HL-60/S4 treated with phorbol 12-myristate 13-acetate at 8.2 ng/mL for 4 days and 3 days (cell line): Measurements from ENCODE around the gene KCNJ13.
"Not testable (repeated sequence)": the region's sequence is repeated elsewhere in the genome, so short reads cannot be mapped to it uniquely, and the experiment has no call there.

ENCODE experiments used
- in situ Hi-C: fragments of 300-500 bp; cut with MboI; formaldehyde crosslinking; loops from 2 replicates; pipeline ENCODE4 v1.15.0; 2022; ENCODE audit warnings: low sequenced_read_pairs

KCNJ13 gene

DNA sequence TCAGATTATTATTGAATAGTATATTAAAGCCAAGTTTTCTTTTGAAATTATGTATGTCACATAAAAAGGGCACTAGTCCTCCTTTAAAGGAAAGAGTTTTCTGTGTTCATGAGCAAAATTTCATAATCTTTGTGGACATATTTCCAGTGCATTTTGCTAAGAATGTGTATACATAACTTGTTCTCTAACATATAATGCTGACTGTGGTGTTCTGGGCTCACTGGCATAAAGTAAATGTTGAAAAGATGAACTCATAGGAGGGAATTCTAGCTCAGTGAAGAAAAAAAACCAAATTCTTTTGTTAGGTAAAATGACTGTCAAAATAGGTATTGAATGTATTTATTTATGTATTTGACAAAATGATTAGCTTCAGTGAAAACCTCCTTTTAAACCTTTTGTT, 6.2 kb downstream of the KCNJ13 start:
- in situ Hi-C loops: no loop called here

DNA sequence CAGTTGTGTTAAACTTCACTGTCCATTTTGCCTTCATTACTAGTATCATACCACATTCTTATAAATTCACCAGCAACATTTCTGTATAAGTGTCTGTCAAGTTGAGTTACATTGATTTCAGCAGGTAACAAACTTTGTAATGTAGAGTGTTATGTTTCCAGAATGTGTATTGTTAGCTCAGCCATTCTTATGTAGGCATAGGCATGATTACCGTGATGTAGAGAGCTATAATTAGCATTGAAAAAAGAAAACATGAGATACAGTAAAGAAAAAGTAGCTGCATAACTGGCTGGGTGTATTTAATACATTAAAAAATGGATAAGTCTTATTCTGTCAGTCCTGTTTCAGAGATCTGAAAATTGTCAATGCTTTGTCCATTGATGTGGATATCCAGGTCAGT, 8.5 kb downstream of the KCNJ13 start:
- in situ Hi-C loops: no loop called here

DNA sequence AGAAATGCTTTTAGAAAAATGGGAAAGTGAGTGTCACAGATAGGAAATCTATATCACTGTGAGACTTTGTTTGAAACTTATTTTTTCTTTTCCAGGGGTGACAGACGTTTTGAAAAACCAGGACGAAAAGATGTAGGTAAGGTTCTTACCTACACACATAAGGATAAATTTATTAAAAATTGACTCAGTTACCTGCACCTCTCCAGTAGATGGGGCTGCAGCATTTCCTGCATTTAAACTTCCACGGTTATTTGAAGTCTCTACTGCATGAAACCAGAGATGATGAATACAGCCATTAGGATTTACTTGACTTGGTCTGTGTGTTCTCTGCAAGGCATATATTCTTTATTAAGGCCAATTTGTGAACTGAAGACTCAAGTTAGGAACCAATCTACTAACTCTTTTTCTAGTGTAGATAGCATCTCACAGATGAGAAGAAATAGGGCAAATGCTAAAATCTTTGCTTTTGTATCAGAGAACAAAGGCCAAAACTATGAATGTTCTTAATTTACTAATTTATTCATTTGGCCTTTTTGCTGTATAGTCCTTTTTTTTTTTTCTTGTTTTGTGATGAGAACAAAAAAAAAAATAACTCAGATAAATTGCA, 15.0 kb downstream of the KCNJ13 start:
- in situ Hi-C loops: no loop called here

GRCh38 chr2:232757905-232758304, 18.5 kb downstream of the KCNJ13 start:
- in situ Hi-C loops: no loop called here

DNA sequence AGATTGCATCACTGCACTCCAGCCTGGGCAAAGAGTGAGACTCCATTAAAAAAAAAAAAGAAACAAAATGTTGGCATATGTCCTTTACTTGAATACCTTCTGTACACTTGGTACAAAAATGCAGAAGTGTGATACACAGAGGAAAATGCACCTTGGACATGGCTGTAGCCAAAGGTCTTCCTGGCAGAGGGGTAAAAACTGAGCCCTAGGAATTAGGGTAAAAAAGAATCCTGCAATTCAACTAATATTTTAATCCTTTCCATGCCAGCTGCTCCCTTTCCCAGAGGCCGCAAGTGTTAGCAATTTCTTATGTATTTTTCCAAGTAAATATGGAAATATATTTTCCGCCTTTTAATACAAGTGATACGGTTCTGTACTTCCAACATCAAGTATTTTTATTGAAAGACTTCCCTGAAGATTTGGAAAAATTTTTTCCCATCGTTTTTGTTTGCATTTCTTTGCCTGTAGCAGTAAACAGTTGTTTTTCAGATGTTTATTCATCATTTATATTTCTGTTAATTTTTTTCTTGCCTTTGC, 26.2 kb downstream of the KCNJ13 start:
- in situ Hi-C loops: no loop called here

GRCh38 chr2:232749331-232749730, 27.0 kb downstream of the KCNJ13 start:
- in situ Hi-C loops: no loop called here

- in situ Hi-C loops: no loop called here
Observed at GRCh38 chr2:232748038-232748437, 28.3 kb downstream of the KCNJ13 start.

DNA sequence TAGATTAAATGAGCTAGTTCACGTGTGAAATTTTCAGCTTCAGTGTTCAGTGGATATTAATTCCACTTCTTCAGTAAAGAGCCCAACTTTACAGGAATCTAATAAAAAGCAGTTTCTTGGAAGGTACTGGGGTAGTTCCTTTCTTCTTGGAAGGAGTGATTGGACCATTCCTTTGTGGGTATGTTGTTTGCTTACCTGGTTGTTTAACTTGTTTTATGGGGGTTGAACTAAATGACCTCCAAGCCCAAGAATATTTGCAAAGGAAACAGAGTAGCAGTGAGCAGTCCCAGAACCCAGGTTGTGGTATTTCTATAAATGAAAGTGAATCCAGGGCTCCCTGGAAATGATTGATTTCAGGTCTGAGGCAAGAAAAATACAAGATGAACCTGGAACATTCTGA, 31.4 kb downstream of the KCNJ13 start:
- in situ Hi-C loops: no loop called here

GRCh38 chr2:232741972-232742371, 34.4 kb downstream of the KCNJ13 start:
- in situ Hi-C loops: no loop called here

DNA sequence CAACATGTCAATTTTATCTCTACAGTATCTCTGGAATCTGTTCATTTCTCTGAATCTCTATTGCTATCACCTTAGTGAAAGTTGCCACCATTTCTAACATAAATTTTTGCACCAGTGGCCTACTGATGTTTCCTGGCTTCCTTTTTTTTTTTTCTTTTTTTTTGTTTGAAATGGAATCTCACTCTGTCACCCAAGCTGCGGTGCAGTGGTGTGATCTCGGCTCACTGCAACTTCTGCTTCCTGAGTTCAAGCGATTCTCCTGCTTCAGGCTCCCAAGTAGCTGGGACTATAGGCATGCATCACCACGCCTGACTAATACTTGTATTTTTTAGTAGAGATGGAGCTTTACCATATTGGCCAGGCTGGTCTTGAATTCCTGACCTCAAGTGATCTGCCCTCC, 35.1 kb downstream of the KCNJ13 start:
- in situ Hi-C loops: no loop called here

- in situ Hi-C loops: no loop called here
Observed at GRCh38 chr2:232731470-232731869, 44.9 kb downstream of the KCNJ13 start.

GRCh38 chr2:232728785-232729184, 47.6 kb downstream of the KCNJ13 start:
- in situ Hi-C loops: no loop called here

GRCh38 chr2:232723027-232723426, 53.3 kb downstream of the KCNJ13 start:
- in situ Hi-C loops: no loop called here

DNA sequence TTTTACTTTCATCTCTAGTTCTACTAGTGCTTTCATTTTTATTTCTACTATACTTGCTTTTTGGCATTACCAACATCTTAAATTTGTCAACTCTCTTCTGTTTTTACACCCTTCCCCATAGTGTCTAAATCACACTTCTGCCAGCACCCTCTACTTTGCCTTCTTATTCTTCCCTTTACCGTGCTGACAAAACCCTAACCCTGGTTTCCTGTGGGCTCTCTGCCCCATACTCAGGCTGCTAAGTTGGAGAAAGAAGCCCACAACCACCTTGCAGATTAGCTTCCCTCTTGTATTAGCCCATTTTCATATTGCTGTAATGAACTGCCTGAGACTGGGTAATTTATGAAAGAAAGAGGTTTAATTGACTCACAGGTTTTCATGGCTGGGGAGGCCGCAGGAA, 54.5 kb downstream of the KCNJ13 start:
- in situ Hi-C loops: no loop called here

DNA sequence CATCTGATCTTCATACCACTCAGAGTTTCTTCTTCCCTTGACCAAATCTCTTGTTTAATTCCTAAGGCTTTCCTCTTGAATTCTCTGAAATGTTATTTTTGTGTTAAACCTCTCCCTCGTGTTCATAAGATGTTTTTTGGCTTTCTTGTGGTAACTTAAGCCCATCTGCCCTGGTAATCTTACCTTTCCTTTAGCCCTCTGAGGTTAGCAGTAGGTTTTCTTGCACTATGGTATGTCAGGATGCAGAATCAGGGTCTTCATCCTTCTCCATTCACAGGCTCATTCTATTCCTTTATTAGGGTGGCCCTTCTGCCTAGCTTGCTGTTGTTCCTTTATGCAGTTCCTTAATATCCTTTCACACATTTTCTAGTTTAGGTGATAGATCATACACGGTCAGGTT, 55.1 kb downstream of the KCNJ13 start:
- in situ Hi-C loops: no loop called here

DNA sequence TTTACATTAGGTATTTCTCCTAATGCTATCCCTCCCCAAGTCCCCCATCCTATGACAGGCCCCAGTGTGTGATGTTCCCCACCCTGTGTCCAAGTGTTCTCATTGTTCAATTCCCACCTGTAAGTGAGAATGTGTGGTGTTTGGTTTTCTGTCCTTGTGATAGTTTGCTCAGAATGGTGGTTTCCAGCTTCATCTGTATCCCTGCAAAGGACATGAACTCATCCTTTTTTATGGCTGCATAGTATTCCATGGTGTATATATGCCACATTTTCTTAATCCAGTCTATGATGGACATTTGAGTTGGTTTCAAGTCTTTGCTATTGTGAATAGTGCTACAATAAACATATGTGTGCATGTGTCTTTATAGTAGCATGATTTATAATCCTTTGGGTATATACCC, 56.3 kb downstream of the KCNJ13 start:
- in situ Hi-C loops: not testable (repeated sequence)
